ENCODE results near the gene MAN1A2. TPM values are rescaled to one million over a fixed set of nuclear protein-coding genes. Genes with fewer than 3 reads are reported as not detected.

MAN1A2 gene
- total RNA-seq, 1 experiment from 2014 or later: 38.1 TPM

DNA sequence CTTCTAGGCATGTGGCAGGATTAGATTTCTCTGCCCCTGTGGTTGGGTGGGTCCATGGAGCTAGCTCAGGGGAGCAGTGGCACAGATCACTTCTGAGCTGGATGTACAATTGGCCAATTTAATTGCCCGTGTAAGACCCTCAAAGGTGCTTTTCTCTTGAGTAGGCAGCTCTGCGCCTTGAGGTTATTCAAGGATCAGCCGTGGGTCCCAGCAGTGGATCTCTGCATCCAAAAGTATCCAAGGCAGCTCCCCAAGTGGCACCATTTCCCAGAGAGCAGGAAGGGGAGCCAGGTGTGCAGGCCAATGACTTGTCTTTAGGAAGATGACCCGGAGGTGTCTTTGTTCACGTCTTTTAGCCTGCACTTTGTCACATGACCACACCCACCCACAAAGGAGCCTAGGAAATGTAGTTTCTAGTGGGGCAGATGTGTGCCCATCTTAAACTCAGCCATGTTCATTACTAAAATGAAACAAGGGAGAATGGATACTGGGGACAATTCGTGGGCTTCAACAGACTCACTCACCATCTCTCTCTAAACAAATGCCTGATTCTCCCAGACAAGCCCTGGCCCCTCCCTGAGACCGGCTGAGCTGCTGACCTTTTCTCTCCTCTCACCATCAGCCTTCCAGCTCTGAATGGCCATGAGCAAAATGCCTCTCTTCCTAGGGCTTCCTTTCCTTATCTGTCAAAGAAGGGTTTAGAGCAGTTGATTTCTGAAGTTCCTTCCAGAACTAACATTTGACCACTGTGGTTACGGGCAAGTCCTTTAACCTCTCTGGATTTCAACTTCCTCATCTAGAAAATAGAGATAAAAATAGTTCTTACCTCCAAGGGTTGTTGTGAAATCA is 197.2 kb downstream of the MAN1A2 start (continued):
- TF ChIP-seq, protein P1, sequence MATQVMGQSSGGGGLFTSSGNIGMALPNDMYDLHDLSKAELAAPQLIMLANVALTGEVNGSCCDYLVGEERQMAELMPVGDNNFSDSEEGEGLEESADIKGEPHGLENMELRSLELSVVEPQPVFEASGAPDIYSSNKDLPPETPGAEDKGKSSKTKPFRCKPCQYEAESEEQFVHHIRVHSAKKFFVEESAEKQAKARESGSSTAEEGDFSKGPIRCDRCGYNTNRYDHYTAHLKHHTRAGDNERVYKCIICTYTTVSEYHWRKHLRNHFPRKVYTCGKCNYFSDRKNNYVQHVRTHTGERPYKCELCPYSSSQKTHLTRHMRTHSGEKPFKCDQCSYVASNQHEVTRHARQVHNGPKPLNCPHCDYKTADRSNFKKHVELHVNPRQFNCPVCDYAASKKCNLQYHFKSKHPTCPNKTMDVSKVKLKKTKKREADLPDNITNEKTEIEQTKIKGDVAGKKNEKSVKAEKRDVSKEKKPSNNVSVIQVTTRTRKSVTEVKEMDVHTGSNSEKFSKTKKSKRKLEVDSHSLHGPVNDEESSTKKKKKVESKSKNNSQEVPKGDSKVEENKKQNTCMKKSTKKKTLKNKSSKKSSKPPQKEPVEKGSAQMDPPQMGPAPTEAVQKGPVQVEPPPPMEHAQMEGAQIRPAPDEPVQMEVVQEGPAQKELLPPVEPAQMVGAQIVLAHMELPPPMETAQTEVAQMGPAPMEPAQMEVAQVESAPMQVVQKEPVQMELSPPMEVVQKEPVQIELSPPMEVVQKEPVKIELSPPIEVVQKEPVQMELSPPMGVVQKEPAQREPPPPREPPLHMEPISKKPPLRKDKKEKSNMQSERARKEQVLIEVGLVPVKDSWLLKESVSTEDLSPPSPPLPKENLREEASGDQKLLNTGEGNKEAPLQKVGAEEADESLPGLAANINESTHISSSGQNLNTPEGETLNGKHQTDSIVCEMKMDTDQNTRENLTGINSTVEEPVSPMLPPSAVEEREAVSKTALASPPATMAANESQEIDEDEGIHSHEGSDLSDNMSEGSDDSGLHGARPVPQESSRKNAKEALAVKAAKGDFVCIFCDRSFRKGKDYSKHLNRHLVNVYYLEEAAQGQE (IDR thresholded peaks at IDR 0.05; ENCODE audit: low read depth): no peak
- TF ChIP-seq POLR2A (IDR thresholded peaks at IDR 0.05; ENCODE audit: borderline replicate concordance, extremely low read depth, insufficient read depth, insufficient read length) (no peak), SP1 (IDR thresholded peaks at IDR 0.05; ENCODE audit: low read depth) (no peak), POLR2AphosphoS5 (IDR thresholded peaks at IDR 0.05; ENCODE audit: low read depth, low read length) (no peak), TCF7L2 (IDR thresholded peaks at IDR 0.05; ENCODE audit: borderline replicate concordance, extremely low read depth, insufficient read depth, insufficient read length) (no peak), YY1 (IDR thresholded peaks at IDR 0.05; ENCODE audit: extremely low read depth, insufficient replicate concordance, low read depth, low read length) (no peak)

GRCh38 chr1:117565076-117565556 is 197.9 kb downstream of the MAN1A2 start:
- no peak overlapping the region for H3K4me3 ChIP-seq (replicated peaks in 1 of 2; ENCODE audit: low read depth in 1 of 2, low read length in 2 of 2)
- BruUV-seq (replicated peaks): no TSS peak
- no peaks in the 10 kb centered on the region for H3K9me3 ChIP-seq (ENCODE audit: control insufficient read depth in 1 of 2, insufficient read depth in 1 of 2, low read depth in 1 of 2, low read length in 2 of 2)
- H3K4me1 ChIP-seq (ENCODE audit: control insufficient read depth in 1 of 2, insufficient read depth in 2 of 2, low read length in 2 of 2): no peaks in the 10 kb centered on the region
- no peak overlapping the region for H3K27ac ChIP-seq (ENCODE audit: low read depth, low read length)
- H3K36me3 ChIP-seq (ENCODE audit: control insufficient read depth in 1 of 2, insufficient read depth in 2 of 2, low read length in 2 of 2): no peaks in the 10 kb centered on the region
- H3K4me2 ChIP-seq (ENCODE audit: low read length): no peak overlapping the region
- H3K79me2 ChIP-seq (ENCODE audit: insufficient read depth, low read length): no peaks in the 10 kb centered on the region
- H4K20me1 ChIP-seq (ENCODE audit: insufficient read depth): no peaks in the 10 kb centered on the region
- intact Hi-C loops (cut with micrococcal nuclease): no loop called here
- H2AFZ ChIP-seq (ENCODE audit: low read depth, low read length, poor library complexity, severe bottlenecking): no peak overlapping the region
- DNase-seq (ENCODE audit: low read depth, low spot score): no peak
- RAD21 ChIA-PET (ENCODE audit: low non-redundant PET in 1 of 2, low total read pairs in 2 of 2, uncharacterized antibody in 2 of 2, unreplicated experiment in 2 of 2): no interaction called here
- no peaks in the 10 kb centered on the region for H3K9me2 ChIP-seq (ENCODE audit: insufficient read depth)
- TF ChIP-seq EZH2phosphoT487 (IDR thresholded peaks at IDR 0.05; ENCODE audit: borderline replicate concordance) (no peak), JUND (IDR thresholded peaks at IDR 0.05) (no peak), TCF7L2 (IDR thresholded peaks at IDR 0.05; ENCODE audit: borderline replicate concordance, extremely low read depth, insufficient read depth, insufficient read length) (no peak), SIN3A (IDR thresholded peaks at IDR 0.05; ENCODE audit: low read depth) (no peak), YY1 (IDR thresholded peaks at IDR 0.05; ENCODE audit: extremely low read depth, insufficient replicate concordance, low read depth, low read length) (no peak), POLR2A (IDR thresholded peaks at IDR 0.05; ENCODE audit: borderline replicate concordance, extremely low read depth, insufficient read depth, insufficient read length) (no peak), ZBTB33 (IDR thresholded peaks at IDR 0.05; ENCODE audit: extremely low read depth, insufficient replicate concordance, low read length) (no peak), ZNF274 (IDR thresholded peaks at IDR 0.05; ENCODE audit: low read depth, low read length) (no peak), FOSL1 (IDR thresholded peaks at IDR 0.05; ENCODE audit: low read depth) (no peak), SRF (IDR thresholded peaks at IDR 0.05; ENCODE audit: low read depth) (no peak), EZH2 (IDR thresholded peaks at IDR 0.05) (no peak), CEBPB (IDR thresholded peaks at IDR 0.05; ENCODE audit: low read depth) (no peak), ZFX (IDR thresholded peaks at IDR 0.05) (no peak), ELF1 (IDR thresholded peaks at IDR 0.05; ENCODE audit: borderline replicate concordance, low read depth) (no peak), RAD21 (IDR thresholded peaks at IDR 0.05; ENCODE audit: low read depth) (no peak)
- no peaks in the 10 kb centered on the region for H3K27me3 ChIP-seq (ENCODE audit: insufficient read depth, low read length)
- CTCF ChIA-PET: no interaction called here
- ATAC-seq: no peak
- no peak overlapping the region for H3K9ac ChIP-seq (ENCODE audit: low read length)
- POLR2A ChIA-PET: no interaction called here

Measured in HCT116 (cell line).